Measurements from ENCODE around the gene SUCLG1.

DNA sequence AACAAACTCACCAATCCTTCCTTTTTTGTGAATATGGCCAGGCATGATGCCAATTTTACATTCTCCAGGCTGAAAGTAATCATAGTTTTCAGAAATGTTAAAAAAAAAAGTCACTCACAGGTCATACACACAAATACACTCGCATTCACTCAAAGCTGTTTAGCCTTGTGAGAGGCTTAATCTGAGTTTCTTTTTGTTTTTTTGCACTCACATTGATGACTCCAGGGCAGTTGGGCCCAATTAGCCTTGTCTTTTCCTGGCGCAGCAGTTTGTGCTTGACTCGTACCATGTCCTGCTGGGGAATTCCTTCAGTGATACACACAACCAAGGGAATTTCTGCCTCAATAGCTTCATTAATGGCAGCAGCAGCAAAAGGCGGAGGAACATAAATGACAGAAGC is 18.0 kb downstream of the SUCLG1 start:
- TF ChIP-seq, protein P1, sequence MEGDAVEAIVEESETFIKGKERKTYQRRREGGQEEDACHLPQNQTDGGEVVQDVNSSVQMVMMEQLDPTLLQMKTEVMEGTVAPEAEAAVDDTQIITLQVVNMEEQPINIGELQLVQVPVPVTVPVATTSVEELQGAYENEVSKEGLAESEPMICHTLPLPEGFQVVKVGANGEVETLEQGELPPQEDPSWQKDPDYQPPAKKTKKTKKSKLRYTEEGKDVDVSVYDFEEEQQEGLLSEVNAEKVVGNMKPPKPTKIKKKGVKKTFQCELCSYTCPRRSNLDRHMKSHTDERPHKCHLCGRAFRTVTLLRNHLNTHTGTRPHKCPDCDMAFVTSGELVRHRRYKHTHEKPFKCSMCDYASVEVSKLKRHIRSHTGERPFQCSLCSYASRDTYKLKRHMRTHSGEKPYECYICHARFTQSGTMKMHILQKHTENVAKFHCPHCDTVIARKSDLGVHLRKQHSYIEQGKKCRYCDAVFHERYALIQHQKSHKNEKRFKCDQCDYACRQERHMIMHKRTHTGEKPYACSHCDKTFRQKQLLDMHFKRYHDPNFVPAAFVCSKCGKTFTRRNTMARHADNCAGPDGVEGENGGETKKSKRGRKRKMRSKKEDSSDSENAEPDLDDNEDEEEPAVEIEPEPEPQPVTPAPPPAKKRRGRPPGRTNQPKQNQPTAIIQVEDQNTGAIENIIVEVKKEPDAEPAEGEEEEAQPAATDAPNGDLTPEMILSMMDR (conservative IDR thresholded peaks at IDR 0.05; ENCODE audit: low read depth, low read length) = no peak
- TF ChIP-seq NFE2L2 (IDR thresholded peaks at IDR 0.05; ENCODE audit: low read depth, low read length) = no peak
- no peak for TF ChIP-seq SMC3 (IDR thresholded peaks at IDR 0.05; ENCODE audit: low read depth, low read length)
- TF ChIP-seq POLR2A (IDR thresholded peaks at IDR 0.05; ENCODE audit: low read depth, low read length) = no peak
- TF ChIP-seq, protein P2, sequence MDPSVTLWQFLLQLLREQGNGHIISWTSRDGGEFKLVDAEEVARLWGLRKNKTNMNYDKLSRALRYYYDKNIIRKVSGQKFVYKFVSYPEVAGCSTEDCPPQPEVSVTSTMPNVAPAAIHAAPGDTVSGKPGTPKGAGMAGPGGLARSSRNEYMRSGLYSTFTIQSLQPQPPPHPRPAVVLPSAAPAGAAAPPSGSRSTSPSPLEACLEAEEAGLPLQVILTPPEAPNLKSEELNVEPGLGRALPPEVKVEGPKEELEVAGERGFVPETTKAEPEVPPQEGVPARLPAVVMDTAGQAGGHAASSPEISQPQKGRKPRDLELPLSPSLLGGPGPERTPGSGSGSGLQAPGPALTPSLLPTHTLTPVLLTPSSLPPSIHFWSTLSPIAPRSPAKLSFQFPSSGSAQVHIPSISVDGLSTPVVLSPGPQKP (IDR thresholded peaks at IDR 0.05; ENCODE audit: borderline replicate concordance, low read depth, low read length) = no peak
- no peak for TF ChIP-seq RCOR1 (IDR thresholded peaks at IDR 0.05; ENCODE audit: insufficient replicate concordance, low read length)

Measured in IMR-90 (cell line).